Bronchial epithelial cell (primary cell): Measurements from ENCODE around the gene CHST12. TPM values are rescaled to one million over a fixed set of nuclear protein-coding genes. Genes with fewer than 3 reads are reported as not detected.

Experiments
- DNase-seq: peaks from one replicate; pipeline ENCODE4 v3.0.0-alpha.2; 2010; ENCODE audit warnings: low read depth
- FAIRE-seq: peaks from 2 replicates; lab custom pipeline; 2011; peaks lifted over from hg19 to GRCh38; lab: Jason Lieb, UNC
- H3K27me3 ChIP-seq: 2 replicates; pipeline ENCODE4 v1.5.1; 2011; ENCODE audit warnings: low read length; ENCODE audit not compliant: control insufficient read depth, insufficient read depth
- H3K36me3 ChIP-seq: 2 replicates; pipeline ENCODE4 v1.5.1; 2011; ENCODE audit warnings: low read length; ENCODE audit not compliant: control insufficient read depth, insufficient read depth
- H3K4me3 ChIP-seq: 2 replicates; pipeline ENCODE4 v1.5.1; 2011; ENCODE audit warnings: mild to moderate bottlenecking, low read depth, low read length, control low read depth
- CTCF ChIP-seq: IDR thresholded peaks from 2 replicates; pipeline ENCODE4 v1.5.1; 2011; ENCODE audit warnings: mild to moderate bottlenecking, moderate library complexity, low read length, control low read depth, inconsistent platforms; ENCODE audit not compliant: insufficient read depth, severe bottlenecking
- total RNA-seq: library from RNA; depleted of rRNA; stranded (reverse); fragments of >200 nt; gene quantifications from 2 replicates; pipeline ENCODE4 v1.2.1, GENCODE V29; 2014

CHST12 gene
- total RNA-seq, 1 donor from 2014 or later = 0.79 TPM

- FAIRE-seq (no peak), DNase-seq (no peak)
- no peak overlapping the region for H3K4me3 ChIP-seq
- no peak for TF ChIP-seq CTCF
- no peaks in the 10 kb centered on the region for H3K27me3 ChIP-seq
- H3K36me3 ChIP-seq = no peaks in the 10 kb centered on the region
Measured at GRCh38 chr7:2405201-2405600, 1.8 kb downstream of the CHST12 start.

GRCh38 chr7:2405601-2406345, 2.4 kb downstream of the CHST12 start:
- DNase-seq = no peak
- H3K4me3 ChIP-seq = no peak overlapping the region
- H3K36me3 ChIP-seq = no peaks in the 10 kb centered on the region
- no peaks in the 10 kb centered on the region for H3K27me3 ChIP-seq
- FAIRE-seq = no peak
- no peak for TF ChIP-seq CTCF

GRCh38 chr7:2409745-2410414, 6.5 kb downstream of the CHST12 start:
- Histone ChIP-seq H3K36me3 (no peaks in the 10 kb centered on the region), H3K27me3 (no peaks in the 10 kb centered on the region), H3K4me3 (no peak overlapping the region)
- TF ChIP-seq CTCF = no peak
- DNase-seq (no peak), FAIRE-seq (no peak)

GRCh38 chr7:2411049-2411448, 7.6 kb downstream of the CHST12 start:
- Histone ChIP-seq H3K4me3 (no peak overlapping the region), H3K36me3 (no peaks in the 10 kb centered on the region), H3K27me3 (no peaks in the 10 kb centered on the region)
- TF ChIP-seq CTCF = no peak
- FAIRE-seq (no peak), DNase-seq (no peak)

- TF ChIP-seq CTCF = no peak
- no peak overlapping the region for H3K4me3 ChIP-seq
- FAIRE-seq = no peak
- H3K36me3 ChIP-seq = no peaks in the 10 kb centered on the region
- H3K27me3 ChIP-seq = no peaks in the 10 kb centered on the region
- no peak for DNase-seq
Measured at GRCh38 chr7:2411815-2412586, 8.6 kb downstream of the CHST12 start.
